Measurements from ENCODE around the gene SLC9A4.
"Not testable (repeated sequence)": the region's sequence is repeated elsewhere in the genome, so short reads cannot be mapped to it uniquely, and the experiment has no call there.

SLC9A4 gene

GRCh38 chr2:102551329-102552096, 78.5 kb downstream of the SLC9A4 start:
- DNase-seq, result no peak

GRCh38 chr2:102553601-102554000, 80.6 kb downstream of the SLC9A4 start:
- no peak for DNase-seq

- no peak for DNase-seq
Observed at GRCh38 chr2:102558463-102558862, 85.4 kb downstream of the SLC9A4 start.

GRCh38 chr2:102562542-102562941, 89.5 kb downstream of the SLC9A4 start:
- DNase-seq, result not testable (repeated sequence)

DNA sequence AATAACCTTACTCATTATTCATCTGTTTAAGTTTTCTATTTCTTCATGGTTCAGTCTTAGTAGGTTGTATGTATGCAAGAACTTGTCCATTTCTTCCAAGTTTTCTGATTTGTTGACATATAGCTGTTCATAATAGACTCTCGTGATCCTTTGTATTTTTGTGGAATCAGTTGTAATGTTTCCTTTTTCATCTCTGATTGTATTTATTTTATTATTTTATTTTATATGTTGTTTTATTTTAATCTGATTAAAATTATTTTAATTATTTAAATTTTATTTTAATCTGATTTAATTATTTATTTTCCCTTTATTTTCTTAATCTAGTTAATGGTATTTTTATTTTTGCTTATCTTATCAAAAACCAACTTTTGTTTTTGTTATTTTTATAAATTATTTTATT, 102.9 kb downstream of the SLC9A4 start:
- no peak for DNase-seq

DNA sequence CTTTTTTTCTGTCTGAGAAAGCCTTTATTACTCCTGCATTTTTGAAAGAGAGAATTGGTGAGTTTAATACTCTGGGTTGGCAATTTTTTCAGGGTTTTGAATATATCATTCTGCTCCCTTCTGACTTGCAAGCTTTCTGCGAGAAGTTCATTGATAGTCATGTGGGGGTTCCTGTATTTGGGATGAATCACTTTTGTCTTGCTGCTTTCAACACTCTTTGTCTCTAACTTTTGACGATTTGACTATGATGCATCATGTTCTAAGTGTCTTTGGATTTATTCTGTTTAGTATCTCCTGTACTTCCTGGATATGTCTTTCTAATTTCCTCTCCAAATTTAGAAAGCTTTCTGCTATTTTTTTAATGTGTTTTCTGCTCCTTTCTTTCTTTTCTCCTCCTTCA, 105.3 kb downstream of the SLC9A4 start:
- DNase-seq, result no peak

DNA sequence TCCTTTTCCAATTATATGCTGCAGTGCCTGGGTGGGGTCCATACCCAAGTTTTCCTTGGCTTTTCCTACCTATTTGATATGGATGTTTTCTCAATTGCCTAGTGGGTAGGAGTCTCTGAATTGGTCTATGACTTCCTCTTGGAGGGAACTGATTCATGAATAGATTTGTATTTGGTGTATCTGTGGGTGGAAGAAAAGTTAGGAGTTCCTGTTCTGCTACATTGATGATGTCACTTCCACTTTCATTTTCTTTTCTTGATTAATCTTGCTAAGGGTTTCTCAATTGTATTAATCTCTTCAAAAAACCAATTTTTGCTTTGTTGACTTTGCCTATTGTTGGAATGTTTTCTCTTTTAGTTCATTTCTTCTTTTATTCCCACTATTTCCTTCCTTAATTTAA, 108.9 kb downstream of the SLC9A4 start:
- DNase-seq, result no peak

GRCh38 chr2:102582845-102583244, 109.8 kb downstream of the SLC9A4 start:
- DNase-seq, result no peak

Data from NCI-H446 treated with DMSO at 0.1 percent for 48 hours (cell line).